Trophoblast cell (in vitro differentiated cells and primary cell): ENCODE results near the gene TMEM38B.
"Not testable (repeated sequence)": the region's sequence is repeated elsewhere in the genome, so short reads cannot be mapped to it uniquely, and the experiment has no call there.

Source experiments
- DNase-seq, 2 donors: peaks; one replicate each; pipeline ENCODE4 v3.0.0-alpha.2; 2016
- H2AFZ ChIP-seq: 2 replicates; pipeline ENCODE4 v1.6.1; 2013; ENCODE audit warnings: low read length, moderate library complexity, mild to moderate bottlenecking; ENCODE audit not compliant: insufficient read depth, poor library complexity
- H2AK5ac ChIP-seq: 2 replicates; pipeline ENCODE4 v1.6.1; 2013; ENCODE audit warnings: mild to moderate bottlenecking, low read length
- H2BK120ac ChIP-seq: 2 replicates; pipeline ENCODE4 v1.6.1; 2013; ENCODE audit warnings: low read length, mild to moderate bottlenecking, moderate library complexity; ENCODE audit not compliant: insufficient read depth, poor library complexity
- H2BK12ac ChIP-seq: 2 replicates; pipeline ENCODE4 v1.6.1; 2013; ENCODE audit warnings: mild to moderate bottlenecking, low read length, moderate library complexity
- H2BK5ac ChIP-seq: 2 replicates; pipeline ENCODE4 v1.6.1; 2013; ENCODE audit warnings: low read length, low read depth, moderate library complexity, mild to moderate bottlenecking; ENCODE audit not compliant: poor library complexity
- H3K14ac ChIP-seq: 2 replicates; pipeline ENCODE4 v1.6.1; 2013; ENCODE audit warnings: mild to moderate bottlenecking, low read length
- H3K18ac ChIP-seq: 2 replicates; pipeline ENCODE4 v1.6.1; 2013; ENCODE audit warnings: mild to moderate bottlenecking, low read length
- H3K23ac ChIP-seq: 2 replicates; pipeline ENCODE4 v1.6.1; 2013; ENCODE audit warnings: low read length
- H3K27ac ChIP-seq: 2 replicates; pipeline ENCODE4 v1.5.1; 2013; ENCODE audit warnings: low read depth, mild to moderate bottlenecking, inconsistent platforms, low read length, moderate library complexity
- H3K27me3 ChIP-seq: 2 replicates; pipeline ENCODE4 v1.6.1; 2013; ENCODE audit warnings: inconsistent platforms, mild to moderate bottlenecking, low read length, moderate library complexity; ENCODE audit not compliant: insufficient read depth
- H3K36me3 ChIP-seq, 2 experiments: 1 replicate in 1 of 2; 2 replicates in 1 of 2; pipeline ENCODE4 v1.6.1; 2013; ENCODE audit warnings: low read length in 2 of 2, mild to moderate bottlenecking in 2 of 2, moderate library complexity in 1 of 2; ENCODE audit not compliant: insufficient read depth in 2 of 2, control insufficient read depth in 1 of 2
- H3K4ac ChIP-seq: 2 replicates; pipeline ENCODE4 v1.6.1; 2013; ENCODE audit warnings: low read depth, mild to moderate bottlenecking, low read length, moderate library complexity
- H3K4me1 ChIP-seq, 2 experiments: 1 replicate in 1 of 2; 2 replicates in 1 of 2; pipeline ENCODE4 v1.6.1; 2013; ENCODE audit warnings: low read length in 2 of 2, mild to moderate bottlenecking in 2 of 2, moderate library complexity in 1 of 2; ENCODE audit not compliant: insufficient read depth in 2 of 2, control insufficient read depth in 1 of 2
- H3K4me2 ChIP-seq: 2 replicates; pipeline ENCODE4 v1.6.1; 2013; ENCODE audit warnings: inconsistent platforms, mild to moderate bottlenecking, low read length, moderate library complexity
- H3K4me3 ChIP-seq: 2 replicates; pipeline ENCODE4 v1.5.1; 2013; ENCODE audit warnings: mild to moderate bottlenecking, low read depth, low read length, inconsistent platforms
- H3K79me1 ChIP-seq: one replicate; pipeline ENCODE4 v1.6.1; 2013; ENCODE audit warnings: low read length
- H3K79me2 ChIP-seq: 2 replicates; pipeline ENCODE4 v1.6.1; 2013; ENCODE audit warnings: low read length, mild to moderate bottlenecking; ENCODE audit not compliant: control insufficient read depth, insufficient read depth, poor library complexity
- H3K9ac ChIP-seq: 2 replicates; pipeline ENCODE4 v1.6.1; 2013; ENCODE audit warnings: mild to moderate bottlenecking, low read length
- H3K9me3 ChIP-seq: 2 replicates; pipeline ENCODE4 v1.6.1; 2013; ENCODE audit warnings: low read depth, mild to moderate bottlenecking, control low read depth, inconsistent platforms, low read length; ENCODE audit not compliant: insufficient read depth
- H4K12ac ChIP-seq: 2 replicates; pipeline ENCODE4 v1.6.1; 2013; ENCODE audit warnings: low read depth, mild to moderate bottlenecking, low read length, moderate library complexity
- H4K8ac ChIP-seq: 2 replicates; pipeline ENCODE4 v1.6.1; 2013; ENCODE audit warnings: low read depth, mild to moderate bottlenecking, low read length, moderate library complexity
- H4K91ac ChIP-seq: one replicate; pipeline ENCODE4 v1.6.1; 2013; ENCODE audit warnings: low read depth, mild to moderate bottlenecking, low read length, moderate library complexity
- WGBS: extraction: QIAGEN DNeasy Blood & Tissue Kit; methylation state at CpG from one replicate; pipeline ENCODE4 v1.1.7; 2013; ENCODE audit warnings: missing lambda C conversion rate; ENCODE audit not compliant: insufficient read length, insufficient coverage; ENCODE audit errors: extremely low coverage; 5-methylcytosine and 5-hydroxymethylcytosine counted together

Gene TMEM38B

GRCh38 chr9:105731420-105731819 lies 37.1 kb downstream of the TMEM38B start:
- not testable (repeated sequence) for DNase-seq, H3K9me3 ChIP-seq, H2BK120ac ChIP-seq, H3K27ac ChIP-seq, H3K4ac ChIP-seq, H2AK5ac ChIP-seq, H3K9ac ChIP-seq, H4K91ac ChIP-seq, H3K79me2 ChIP-seq, H2AFZ ChIP-seq, H3K27me3 ChIP-seq, H2BK5ac ChIP-seq, H3K4me2 ChIP-seq, H3K18ac ChIP-seq, H3K23ac ChIP-seq, H2BK12ac ChIP-seq, H3K4me3 ChIP-seq, H3K36me3 ChIP-seq, H3K79me1 ChIP-seq, H4K12ac ChIP-seq, H3K14ac ChIP-seq, H4K8ac ChIP-seq, H3K4me1 ChIP-seq
- WGBS, result no CpG with 5 or more reads among the region's 2 CpGs

GRCh38 chr9:105735366-105735765 lies 41.0 kb downstream of the TMEM38B start:
- Histone ChIP-seq H2BK5ac (no peak overlapping the region), H4K12ac (no peak overlapping the region), H3K9ac (no peak overlapping the region), H3K4ac (no peak overlapping the region), H3K36me3 (peaks cover 0 to 1% of the 10 kb centered on the region in 2 experiments), H3K27me3 (no peaks in the 10 kb centered on the region), H3K18ac (no peak overlapping the region), H3K14ac (no peak overlapping the region), H3K23ac (no peak overlapping the region), H3K27ac (no peak overlapping the region), H3K79me1 (no peaks in the 10 kb centered on the region), H4K91ac (no peak overlapping the region), H2AFZ (no peak overlapping the region), H3K79me2 (no peaks in the 10 kb centered on the region), H4K8ac (no peak overlapping the region), H2BK120ac (no peak overlapping the region), H3K4me2 (no peak overlapping the region), H3K4me1 (no peaks in the 10 kb centered on the region), H2AK5ac (no peak overlapping the region), H3K4me3 (no peak overlapping the region), H3K9me3 (peaks cover 5% of the 10 kb centered on the region), H2BK12ac (no peak overlapping the region)
- no peak for DNase-seq

- H3K18ac ChIP-seq, result no peak overlapping the region
- H3K4ac ChIP-seq, result no peak overlapping the region
- H3K9me3 ChIP-seq, result peaks cover 5% of the 10 kb centered on the region
- no peak overlapping the region for H3K9ac ChIP-seq
- no peak overlapping the region for H3K27ac ChIP-seq
- H2BK5ac ChIP-seq, result no peak overlapping the region
- H3K79me2 ChIP-seq, result no peaks in the 10 kb centered on the region
- H3K36me3 ChIP-seq, result peaks cover 0 to 1% of the 10 kb centered on the region in 2 experiments
- no peak overlapping the region for H3K4me3 ChIP-seq
- DNase-seq, result no peak
- H2AK5ac ChIP-seq, result no peak overlapping the region
- no peak overlapping the region for H2BK12ac ChIP-seq
- H3K79me1 ChIP-seq, result no peaks in the 10 kb centered on the region
- H3K4me1 ChIP-seq, result no peaks in the 10 kb centered on the region
- H2AFZ ChIP-seq, result no peak overlapping the region
- no peak overlapping the region for H3K23ac ChIP-seq
- no peaks in the 10 kb centered on the region for H3K27me3 ChIP-seq
- H4K8ac ChIP-seq, result no peak overlapping the region
- no peak overlapping the region for H3K4me2 ChIP-seq
- no CpG with 5 or more reads among the region's 4 CpGs for WGBS
- no peak overlapping the region for H3K14ac ChIP-seq
- no peak overlapping the region for H4K12ac ChIP-seq
- H4K91ac ChIP-seq, result no peak overlapping the region
- no peak overlapping the region for H2BK120ac ChIP-seq
These were observed 42.9 kb downstream of the TMEM38B start for GRCh38 chr9:105737205-105737604.

GRCh38 chr9:105742088-105742487 lies 47.7 kb downstream of the TMEM38B start:
- Histone ChIP-seq H2AFZ (no peak overlapping the region), H4K91ac (no peak overlapping the region), H3K14ac (no peak overlapping the region), H3K27me3 (no peaks in the 10 kb centered on the region), H3K79me2 (no peaks in the 10 kb centered on the region), H3K18ac (no peak overlapping the region), H3K36me3 (peaks cover 0 to 1% of the 10 kb centered on the region in 2 experiments), H2AK5ac (no peak overlapping the region), H3K79me1 (no peaks in the 10 kb centered on the region), H2BK120ac (no peak overlapping the region), H2BK12ac (no peak overlapping the region), H3K9me3 (peaks cover 5% of the 10 kb centered on the region), H3K4ac (no peak overlapping the region), H2BK5ac (no peak overlapping the region), H3K4me3 (no peak overlapping the region), H3K27ac (no peak overlapping the region), H3K4me1 (no peaks in the 10 kb centered on the region), H3K9ac (no peak overlapping the region), H3K23ac (no peak overlapping the region), H3K4me2 (no peak overlapping the region), H4K8ac (no peak overlapping the region), H4K12ac (no peak overlapping the region)
- DNase-seq, result no peak

- H2AFZ ChIP-seq, result not testable (repeated sequence)
- WGBS, result no CpG with 5 or more reads among the region's 3 CpGs
These were observed 53.0 kb downstream of the TMEM38B start for GRCh38 chr9:105747325-105747724.

More at GRCh38 chr9:105747325-105747724, 53.0 kb downstream of the TMEM38B start:
- not testable (repeated sequence) for H3K4me3 ChIP-seq, H3K18ac ChIP-seq, H3K9ac ChIP-seq, H3K4me1 ChIP-seq, H2BK12ac ChIP-seq, H3K36me3 ChIP-seq, H4K12ac ChIP-seq, H3K79me2 ChIP-seq, DNase-seq, H4K91ac ChIP-seq, H3K79me1 ChIP-seq, H3K14ac ChIP-seq, H2BK5ac ChIP-seq, H3K4ac ChIP-seq, H3K9me3 ChIP-seq, H3K27ac ChIP-seq, H4K8ac ChIP-seq, H3K4me2 ChIP-seq, H2BK120ac ChIP-seq, H2AK5ac ChIP-seq, H3K27me3 ChIP-seq, H3K23ac ChIP-seq
